ENCODE data around the gene TSPAN18. TPM values are rescaled to one million over a fixed set of nuclear protein-coding genes. Genes with fewer than 3 reads are reported as not detected.

The TSPAN18 gene
- total RNA-seq, 1 donor from 2014 or later, result 25.7 TPM

DNA sequence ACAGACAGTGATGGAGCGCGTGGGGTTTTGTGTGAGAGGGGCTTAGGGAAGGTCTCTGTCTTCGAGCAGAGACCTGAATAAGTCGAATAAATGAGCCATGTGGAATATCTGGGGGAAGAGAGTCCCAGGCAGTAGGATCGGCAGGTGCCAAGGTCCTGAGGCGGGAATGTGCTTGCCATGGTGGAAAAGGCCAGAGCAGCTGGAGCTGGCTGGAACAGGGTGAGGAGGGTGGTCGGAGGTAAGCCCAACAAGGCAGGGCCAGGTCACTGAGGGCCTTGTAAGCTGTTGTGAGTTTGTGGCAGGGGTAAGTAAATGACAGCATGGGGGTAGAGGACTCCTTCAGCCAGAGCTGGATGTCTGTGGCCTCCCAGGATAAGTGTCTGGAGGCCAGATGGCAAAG lies 152.7 kb downstream of the TSPAN18 start:
- DNase-seq (ENCODE audit: low spot score, unreplicated experiment), result no peak
- H3K4me3 Mint-ChIP-seq (ENCODE audit: low read depth), result no peak overlapping the region
- no peak for TF ChIP-seq CTCF (IDR thresholded peaks at IDR 0.05; ENCODE audit: unreplicated experiment)
- no peaks in the 10 kb centered on the region for H3K27me3 Mint-ChIP-seq
- no peaks in the 10 kb centered on the region for H3K36me3 Mint-ChIP-seq (ENCODE audit: insufficient read depth)
- H3K27ac Mint-ChIP-seq, result no peak overlapping the region
- peaks cover 19% of the 10 kb centered on the region for H3K4me1 Mint-ChIP-seq (ENCODE audit: low read depth)
- H3K9me3 Mint-ChIP-seq (ENCODE audit: low read depth), result no peaks in the 10 kb centered on the region

DNA sequence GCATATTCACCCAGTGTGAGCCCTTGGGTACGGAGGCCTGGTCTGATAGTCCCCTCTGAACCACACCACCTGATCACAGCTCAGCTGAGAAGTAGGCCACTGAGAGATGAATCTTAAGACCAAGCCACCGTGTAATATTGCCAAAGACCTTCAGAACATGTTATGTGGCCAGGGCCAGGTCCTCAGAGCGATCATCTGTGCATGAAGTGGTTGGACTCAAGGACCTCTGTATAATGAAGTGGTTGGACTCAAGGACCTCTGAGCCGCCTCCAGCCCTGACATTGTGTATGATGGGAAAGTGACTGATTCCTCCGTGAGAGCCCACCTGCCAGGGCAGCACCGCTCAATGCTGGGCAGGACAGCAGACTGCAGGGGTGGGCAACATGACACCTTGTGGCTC lies 153.7 kb downstream of the TSPAN18 start:
- H3K4me3 Mint-ChIP-seq (ENCODE audit: low read depth), result no peak overlapping the region
- DNase-seq (ENCODE audit: low spot score, unreplicated experiment), result no peak
- no peaks in the 10 kb centered on the region for H3K9me3 Mint-ChIP-seq (ENCODE audit: low read depth)
- H3K36me3 Mint-ChIP-seq (ENCODE audit: insufficient read depth), result no peaks in the 10 kb centered on the region
- no peaks in the 10 kb centered on the region for H3K27me3 Mint-ChIP-seq
- no peak overlapping the region for H3K27ac Mint-ChIP-seq
- TF ChIP-seq CTCF (IDR thresholded peaks at IDR 0.05; ENCODE audit: unreplicated experiment), result no peak
- H3K4me1 Mint-ChIP-seq (ENCODE audit: low read depth), result peaks cover 28% of the 10 kb centered on the region

DNA sequence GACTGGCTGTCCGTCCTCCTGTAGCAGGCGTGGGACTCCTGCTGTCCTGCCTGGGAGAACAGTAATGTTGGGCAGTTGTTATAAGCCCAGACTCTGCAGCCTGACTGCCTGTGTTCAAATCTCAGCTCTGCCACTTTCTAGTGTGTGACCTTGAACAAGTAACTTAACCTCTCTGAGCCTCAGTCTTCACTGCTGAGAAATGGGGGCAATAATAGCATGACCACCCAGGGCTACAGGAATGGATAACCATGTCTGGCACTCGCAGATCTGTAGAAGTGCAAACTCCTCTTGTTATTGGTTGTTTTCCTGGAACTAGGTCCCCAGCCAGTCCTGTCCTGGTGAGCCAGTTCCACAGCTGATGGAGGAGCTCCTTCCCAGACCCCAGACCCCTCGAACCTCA lies 154.2 kb downstream of the TSPAN18 start:
- Mint-ChIP-seq H3K9me3 (ENCODE audit: low read depth) (no peaks in the 10 kb centered on the region), H3K4me1 (ENCODE audit: low read depth) (peaks cover 33% of the 10 kb centered on the region), H3K4me3 (ENCODE audit: low read depth) (no peak overlapping the region), H3K36me3 (ENCODE audit: insufficient read depth) (no peaks in the 10 kb centered on the region), H3K27ac (no peak overlapping the region), H3K27me3 (no peaks in the 10 kb centered on the region)
- no peak for DNase-seq (ENCODE audit: low spot score, unreplicated experiment)
- no peak for TF ChIP-seq CTCF (IDR thresholded peaks at IDR 0.05; ENCODE audit: unreplicated experiment)

- H3K9me3 Mint-ChIP-seq (ENCODE audit: low read depth), result no peaks in the 10 kb centered on the region
These were observed 156.5 kb downstream of the TSPAN18 start for GRCh38 chr11:44883277-44883676.

DNA sequence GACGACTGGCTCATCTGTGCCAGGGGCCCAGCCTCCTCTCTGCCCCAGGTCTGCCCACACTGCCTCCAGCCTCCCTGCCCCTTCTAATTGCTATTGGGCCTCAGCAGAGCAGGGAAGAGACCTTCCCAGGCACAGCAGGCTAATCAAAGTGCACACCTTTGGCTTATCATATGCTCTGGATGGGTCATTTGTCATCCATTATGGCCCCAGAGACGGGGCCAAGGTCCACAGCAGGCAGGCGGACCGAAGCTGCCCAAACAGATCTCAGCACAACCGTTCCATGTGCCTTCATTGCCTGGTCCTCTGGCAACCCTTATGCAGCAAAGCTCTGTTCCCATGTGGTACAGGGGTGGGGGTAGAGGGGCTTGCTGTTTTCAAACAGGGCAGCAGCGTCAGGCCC lies 157.3 kb downstream of the TSPAN18 start:
- Mint-ChIP-seq H3K27ac (peak overlapping the region; percentile 90), H3K36me3 (ENCODE audit: insufficient read depth) (no peaks in the 10 kb centered on the region), H3K4me1 (ENCODE audit: low read depth) (peaks cover 38% of the 10 kb centered on the region), H3K27me3 (no peaks in the 10 kb centered on the region), H3K9me3 (ENCODE audit: low read depth) (no peaks in the 10 kb centered on the region), H3K4me3 (ENCODE audit: low read depth) (peak overlapping the region; percentile 3)
- TF ChIP-seq CTCF (IDR thresholded peaks at IDR 0.05; ENCODE audit: unreplicated experiment), result no peak
- DNase-seq (ENCODE audit: low spot score, unreplicated experiment), result no peak

More at GRCh38 chr11:44883277-44883676, 156.5 kb downstream of the TSPAN18 start:
- H3K27ac Mint-ChIP-seq, result no peak overlapping the region
- no peaks in the 10 kb centered on the region for H3K27me3 Mint-ChIP-seq
- DNase-seq (ENCODE audit: low spot score, unreplicated experiment), result no peak
- no peak overlapping the region for H3K4me3 Mint-ChIP-seq (ENCODE audit: low read depth)
- no peak for TF ChIP-seq CTCF (IDR thresholded peaks at IDR 0.05; ENCODE audit: unreplicated experiment)
- no peaks in the 10 kb centered on the region for H3K36me3 Mint-ChIP-seq (ENCODE audit: insufficient read depth)
- H3K4me1 Mint-ChIP-seq (ENCODE audit: low read depth), result peaks cover 38% of the 10 kb centered on the region
